Ovary (tissue), 3 donors: ENCODE results near the gene MOSPD2.

ENCODE experiments used
- EP300 ChIP-seq: sonication (generic); formaldehyde crosslinking; IDR thresholded peaks from one replicate; pipeline ENCODE4 v1.6.1; 2017; ENCODE audit warnings: antibody characterized with exemption
- POLR2A ChIP-seq: fragments of 450-650 bp; IDR thresholded peaks from one replicate; pipeline ENCODE4 v1.6.1; 2017; ENCODE audit warnings: antibody characterized with exemption, mild to moderate bottlenecking, moderate library complexity
- TF ChIP-seq, protein P1 (sequence below), 3 donors: fragments of 450-650 bp in 2 of 3; fragments of 200-600 bp in 1 of 3; IDR thresholded peaks; one replicate each; pipeline versions ENCODE4 v1.5.1 to v1.8.0; 2016 to 2022; ENCODE audit warnings: antibody characterized with exemption in 3 of 3, mild to moderate bottlenecking in 1 of 3
- donor health status: DM: no; HTN: no; CAD: no.

DNA sequence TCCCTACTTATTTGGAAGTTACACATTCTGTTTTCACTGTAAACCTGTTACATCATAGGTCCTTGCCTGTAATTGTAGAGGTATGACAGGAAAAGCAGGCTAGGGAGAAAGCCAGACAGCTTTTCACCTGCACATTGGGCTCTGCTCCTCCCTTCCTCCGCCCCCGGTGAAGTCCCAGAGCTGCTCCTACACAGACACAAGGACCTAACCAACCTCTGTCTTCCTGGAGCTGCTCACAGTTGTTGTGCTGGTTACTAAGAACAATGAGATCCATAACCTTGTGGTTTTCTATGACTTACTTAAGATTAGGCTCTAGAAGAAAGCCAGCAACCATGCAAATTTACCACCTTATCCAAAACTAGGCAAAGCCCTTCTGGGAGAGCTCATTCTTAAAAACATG, 40.0 kb downstream of the MOSPD2 start:
- TF ChIP-seq POLR2A (no peak), EP300 (no peak)
- TF ChIP-seq, protein P1, sequence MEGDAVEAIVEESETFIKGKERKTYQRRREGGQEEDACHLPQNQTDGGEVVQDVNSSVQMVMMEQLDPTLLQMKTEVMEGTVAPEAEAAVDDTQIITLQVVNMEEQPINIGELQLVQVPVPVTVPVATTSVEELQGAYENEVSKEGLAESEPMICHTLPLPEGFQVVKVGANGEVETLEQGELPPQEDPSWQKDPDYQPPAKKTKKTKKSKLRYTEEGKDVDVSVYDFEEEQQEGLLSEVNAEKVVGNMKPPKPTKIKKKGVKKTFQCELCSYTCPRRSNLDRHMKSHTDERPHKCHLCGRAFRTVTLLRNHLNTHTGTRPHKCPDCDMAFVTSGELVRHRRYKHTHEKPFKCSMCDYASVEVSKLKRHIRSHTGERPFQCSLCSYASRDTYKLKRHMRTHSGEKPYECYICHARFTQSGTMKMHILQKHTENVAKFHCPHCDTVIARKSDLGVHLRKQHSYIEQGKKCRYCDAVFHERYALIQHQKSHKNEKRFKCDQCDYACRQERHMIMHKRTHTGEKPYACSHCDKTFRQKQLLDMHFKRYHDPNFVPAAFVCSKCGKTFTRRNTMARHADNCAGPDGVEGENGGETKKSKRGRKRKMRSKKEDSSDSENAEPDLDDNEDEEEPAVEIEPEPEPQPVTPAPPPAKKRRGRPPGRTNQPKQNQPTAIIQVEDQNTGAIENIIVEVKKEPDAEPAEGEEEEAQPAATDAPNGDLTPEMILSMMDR (IDR thresholded peaks at IDR 0.05), result no peak
